Amniotic epithelial cell (primary cell): ENCODE measurements around the gene C16orf89.
"Not testable (repeated sequence)": the region's sequence is repeated elsewhere in the genome, so short reads cannot be mapped to it uniquely, and the experiment has no call there.

Experiments
- DNase-seq: peaks from one replicate; pipeline ENCODE4 v3.0.0-alpha.2; 2010; ENCODE audit warnings: low read depth

Gene C16orf89

GRCh38 chr16:5084099-5084731, 18.5 kb upstream of the C16orf89 start:
- not testable (repeated sequence) for DNase-seq

GRCh38 chr16:5083646-5084045, 17.9 kb upstream of the C16orf89 start:
- DNase-seq, result not testable (repeated sequence)

- not testable (repeated sequence) for DNase-seq
Observed at GRCh38 chr16:5080996-5081395, 15.2 kb upstream of the C16orf89 start.

DNA sequence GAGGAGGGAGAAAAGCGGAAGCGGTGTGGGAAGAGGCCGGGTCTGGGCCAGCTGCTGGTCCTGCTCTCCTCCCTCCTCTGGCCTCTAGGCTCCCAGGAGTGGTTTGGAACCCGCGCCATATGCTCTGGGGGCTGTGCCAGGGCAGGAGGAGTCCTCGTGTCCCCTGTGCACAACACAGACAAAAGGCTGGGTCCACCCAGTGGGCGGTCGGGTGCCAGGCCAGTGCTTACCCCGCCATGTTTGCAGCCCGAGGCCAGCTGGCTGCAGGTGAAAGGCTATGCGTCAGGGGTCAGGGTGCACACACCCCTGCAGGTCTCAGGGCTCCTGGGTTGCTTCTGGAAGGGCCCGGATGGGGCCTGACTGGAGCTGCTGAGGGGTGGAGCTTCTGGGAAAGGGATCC, 14.7 kb upstream of the C16orf89 start:
- not testable (repeated sequence) for DNase-seq

GRCh38 chr16:5078626-5079025, 12.9 kb upstream of the C16orf89 start:
- DNase-seq, result no peak

DNA sequence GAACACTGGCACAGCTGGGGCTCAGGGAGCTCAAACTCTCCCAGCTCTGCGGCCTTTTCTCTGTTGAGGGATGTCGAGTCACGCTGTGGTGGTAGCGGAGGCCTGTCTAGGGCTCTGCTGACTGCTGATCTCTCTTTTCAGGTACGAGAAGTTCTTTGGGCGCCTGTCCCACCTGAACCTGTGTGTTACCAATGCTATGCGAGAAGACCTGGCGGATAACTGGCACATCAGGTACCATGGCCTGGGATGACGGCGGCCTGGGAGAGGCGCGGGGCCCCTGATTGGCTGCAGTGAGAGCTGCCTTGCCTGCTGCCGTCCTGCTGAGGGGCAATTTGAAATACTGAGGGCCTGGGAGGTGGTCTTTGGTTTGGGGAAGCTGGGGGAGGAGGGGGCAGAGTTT, 11.5 kb upstream of the C16orf89 start:
- no peak for DNase-seq

GRCh38 chr16:5075637-5076036, 9.9 kb upstream of the C16orf89 start:
- no peak for DNase-seq

DNA sequence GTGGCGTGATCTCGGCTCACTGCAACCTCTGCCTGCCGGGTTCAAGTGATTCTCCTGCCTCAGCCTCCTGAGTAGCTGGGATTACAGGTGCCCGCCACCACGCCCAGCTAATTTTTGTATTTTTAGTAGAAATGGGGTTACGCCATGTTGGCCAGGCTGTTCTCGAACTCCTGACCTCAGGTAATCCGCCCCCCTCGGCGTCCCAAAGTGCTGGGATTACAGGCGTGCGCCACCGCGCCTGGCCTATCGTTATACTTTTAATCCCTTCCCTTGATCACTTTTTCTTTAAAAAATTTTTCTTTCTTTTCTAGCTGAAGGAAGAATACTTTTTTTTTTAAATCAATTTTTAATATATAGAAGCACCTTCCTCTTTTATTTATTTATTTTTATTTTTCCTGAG, 8.0 kb upstream of the C16orf89 start:
- DNase-seq, result not testable (repeated sequence)

DNA sequence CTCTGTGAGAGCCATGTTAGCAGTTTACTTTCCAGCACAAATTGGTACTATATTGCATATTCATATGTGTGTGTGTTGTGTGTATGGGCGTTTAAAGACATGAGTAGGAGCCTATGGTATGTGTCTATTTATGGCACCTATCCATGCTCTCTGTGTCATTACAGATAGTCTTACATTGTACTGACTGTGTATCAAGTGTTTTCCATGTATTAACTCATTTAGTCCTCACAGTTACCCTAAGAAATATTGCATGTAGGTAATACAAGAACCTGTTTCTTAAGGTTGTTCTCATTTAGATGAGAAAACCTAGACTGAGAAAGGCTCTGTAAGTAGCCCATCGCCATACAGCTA, 7.5 kb upstream of the C16orf89 start:
- DNase-seq, result peak; percentile 29

DNA sequence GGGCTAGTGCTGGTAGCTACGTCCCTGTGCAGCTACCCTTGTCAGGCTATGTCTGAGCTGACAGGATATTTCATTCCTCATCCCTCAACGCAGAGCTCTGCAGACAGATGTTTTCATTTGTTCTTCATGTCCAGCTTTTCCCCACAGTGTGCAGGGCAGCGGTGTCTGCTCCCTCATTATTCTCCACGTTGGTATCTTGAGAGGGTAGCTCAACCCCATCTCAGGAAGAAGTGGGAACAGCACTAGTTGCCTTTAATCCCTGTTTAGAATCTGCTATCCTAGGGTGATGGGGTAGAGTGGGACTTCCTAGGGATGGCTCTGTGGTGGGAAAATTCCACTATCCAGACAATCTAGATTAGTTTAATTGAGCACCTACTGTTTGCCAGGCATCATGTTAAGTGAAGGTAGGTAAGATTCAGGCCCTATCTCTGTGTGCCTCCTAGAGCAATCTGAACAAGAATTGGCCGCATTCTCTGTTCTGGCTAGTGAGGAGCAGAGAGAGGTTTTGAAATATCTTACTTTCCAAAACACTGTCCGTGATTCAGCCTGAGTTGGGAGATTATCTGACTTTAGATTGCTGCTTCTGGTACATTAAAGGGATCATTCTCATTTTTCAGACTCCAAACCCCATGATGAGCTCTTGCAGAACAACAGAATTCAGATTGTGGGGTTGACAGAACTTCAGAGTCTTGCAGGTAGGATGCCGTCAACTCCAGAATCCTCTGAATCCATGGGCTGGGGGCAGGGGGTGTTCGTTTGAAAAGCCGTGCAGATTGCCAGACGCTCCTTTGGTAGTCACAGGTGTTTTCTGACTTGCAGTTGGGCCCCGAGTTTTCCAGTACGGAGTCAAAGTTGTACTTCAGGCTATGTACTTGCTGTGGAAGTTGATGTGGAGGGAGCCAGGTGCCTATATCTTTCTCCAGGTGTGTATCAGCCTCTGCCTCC, 6.8 kb upstream of the C16orf89 start:
- DNase-seq, result peak; percentile 62

DNA sequence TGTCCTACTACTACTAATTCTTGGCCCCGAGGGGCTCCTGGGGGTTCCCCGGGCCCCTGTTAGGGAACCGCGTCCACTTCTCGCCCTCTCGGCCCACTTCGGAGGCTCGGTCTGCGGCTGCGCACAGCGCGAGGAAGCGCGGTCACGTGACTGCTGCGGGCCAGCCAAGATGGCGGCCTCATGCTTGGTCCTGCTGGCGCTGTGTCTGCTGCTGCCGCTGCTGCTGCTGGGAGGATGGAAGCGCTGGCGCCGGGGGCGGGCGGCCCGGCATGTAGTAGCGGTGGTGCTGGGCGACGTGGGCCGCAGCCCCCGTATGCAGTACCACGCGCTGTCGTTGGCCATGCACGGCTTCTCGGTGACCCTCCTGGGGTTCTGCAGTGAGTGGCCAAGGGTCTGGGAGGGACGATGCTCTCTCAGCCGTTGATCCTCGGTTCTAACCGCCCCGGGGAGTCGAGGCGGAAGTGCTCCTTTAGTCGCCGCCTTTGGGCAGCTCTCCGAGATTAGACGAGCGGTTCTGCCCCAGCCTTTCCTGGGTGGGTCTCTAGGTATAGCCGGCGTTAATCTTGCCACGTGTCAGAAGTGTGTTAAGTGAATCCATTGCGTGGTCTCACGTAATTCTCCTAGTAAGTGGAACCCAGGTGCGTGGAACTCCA, 6.1 kb upstream of the C16orf89 start, which contains the start of gene ALG1:
TSS of gene ALG1 (plus strand) at position 163 of the 653 bp plus-strand sequence. CDS start at position 170, 7 bp downstream.
- DNase-seq, result peak; percentile 69

GRCh38 chr16:5071341-5071680, 5.6 kb upstream of the C16orf89 start:
- DNase-seq, result no peak

GRCh38 chr16:5070431-5071186, 4.9 kb upstream of the C16orf89 start:
- DNase-seq, result no peak

GRCh38 chr16:5069854-5070253, 4.1 kb upstream of the C16orf89 start:
- no peak for DNase-seq

DNA sequence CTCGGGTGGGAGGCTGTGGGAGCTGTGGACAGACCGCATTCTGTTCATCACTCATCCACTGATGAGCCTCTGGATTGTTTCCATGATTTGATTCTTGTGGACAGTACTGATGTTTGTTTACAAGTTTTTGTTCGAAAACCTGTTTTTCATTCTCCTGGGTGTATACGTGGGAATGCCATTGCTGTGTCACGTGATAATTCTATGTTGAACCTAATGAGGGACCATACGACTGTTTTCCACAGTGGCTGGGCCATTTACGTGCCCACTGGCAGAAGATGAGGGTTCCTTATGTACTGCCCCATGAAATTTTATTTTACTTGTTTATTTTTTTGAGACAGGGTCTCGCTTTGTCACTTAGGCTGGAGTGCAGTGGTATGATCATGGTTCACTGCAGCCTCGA, 3.3 kb upstream of the C16orf89 start:
- no peak for DNase-seq

GRCh38 chr16:5066511-5066910, 755 bp upstream of the C16orf89 start:
- DNase-seq, result no peak

DNA sequence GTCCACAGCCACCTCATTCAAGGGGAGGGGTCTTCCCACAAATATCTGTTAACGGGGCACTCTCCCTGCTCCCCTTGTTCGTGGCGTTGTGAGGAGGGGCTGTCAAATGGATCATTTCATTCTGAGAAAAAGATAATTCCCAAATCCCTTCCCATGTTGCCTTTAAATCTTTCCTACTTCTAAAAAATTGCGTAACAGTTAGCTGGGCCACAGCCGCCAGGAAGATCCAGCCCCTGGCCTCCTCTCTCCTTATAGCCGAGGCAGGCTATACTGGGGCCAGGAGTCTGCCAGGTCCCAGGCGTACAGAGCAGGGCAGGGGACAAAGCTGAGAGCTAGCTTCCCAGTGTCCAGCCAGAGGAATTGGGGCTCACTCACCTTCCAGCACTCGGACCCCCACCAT, 430 bp downstream of the C16orf89 start:
- DNase-seq, result no peak

DNA sequence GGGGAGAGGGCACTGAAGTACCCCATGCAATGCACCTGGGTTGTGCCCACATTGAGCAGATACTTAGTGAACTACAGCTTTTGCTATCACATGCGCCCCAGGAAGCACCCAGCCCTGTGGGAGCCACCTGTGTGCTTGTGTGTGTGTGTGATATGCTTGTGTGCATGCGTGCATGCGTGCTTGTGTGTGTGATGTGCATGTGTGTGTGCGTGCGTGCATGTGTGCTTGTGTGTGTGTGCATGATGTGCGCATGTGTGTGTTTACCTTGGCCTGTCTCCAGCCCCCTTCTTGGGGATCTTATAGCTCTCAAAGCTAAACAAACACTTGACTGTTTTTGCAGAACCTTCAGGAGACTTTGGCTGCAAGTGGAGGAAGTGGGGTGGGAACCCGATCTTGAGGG, 841 bp downstream of the C16orf89 start:
- no peak for DNase-seq

DNA sequence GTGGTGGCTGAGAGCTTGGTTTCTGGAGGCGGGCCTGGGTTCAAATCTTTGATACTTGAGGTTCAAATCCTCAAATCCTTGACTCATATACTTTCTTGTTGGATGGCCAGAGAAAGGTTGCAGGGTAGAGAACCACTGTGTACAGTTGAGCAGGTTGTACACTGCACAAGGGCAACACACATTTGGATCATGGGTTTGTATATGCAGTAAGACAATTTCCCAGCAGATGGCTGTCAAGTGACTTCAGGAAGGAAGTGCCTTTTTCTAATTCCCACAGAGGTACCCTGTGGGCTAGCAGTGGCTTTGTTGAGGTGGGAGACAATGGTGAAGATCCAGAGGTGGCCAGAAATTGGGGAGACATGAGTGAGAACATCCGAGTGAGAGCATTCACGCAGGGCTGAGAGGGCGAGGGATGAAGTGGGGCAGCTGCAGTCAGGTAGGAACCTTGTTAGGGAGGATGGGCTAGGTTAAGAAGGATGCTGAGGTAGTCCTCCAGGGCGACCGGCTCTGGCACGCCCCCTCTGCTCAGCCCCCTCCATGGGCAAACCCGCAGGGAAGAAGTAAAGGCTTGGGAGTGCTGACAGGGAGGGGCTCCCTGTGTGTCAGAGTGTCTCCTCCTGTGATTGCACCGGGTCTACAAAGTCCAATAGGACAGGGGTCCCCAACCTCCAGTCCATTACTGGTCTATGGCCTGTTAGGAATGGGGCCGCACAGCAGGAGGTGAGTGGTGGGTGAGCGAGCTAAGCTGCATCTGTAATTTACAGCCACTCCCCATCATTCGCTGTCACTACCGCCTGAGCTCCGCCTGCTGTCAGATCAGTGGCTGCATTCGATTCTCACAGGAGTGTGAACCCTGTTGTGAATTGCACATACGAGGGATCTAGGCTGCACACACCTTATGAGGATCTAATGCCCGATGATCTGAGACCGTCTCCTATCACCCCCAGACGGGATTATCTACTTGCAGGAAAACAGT, 2.7 kb downstream of the C16orf89 start:
- no peak for DNase-seq

- no peak for DNase-seq
Observed at GRCh38 chr16:5062051-5062450, 3.7 kb downstream of the C16orf89 start.

DNA sequence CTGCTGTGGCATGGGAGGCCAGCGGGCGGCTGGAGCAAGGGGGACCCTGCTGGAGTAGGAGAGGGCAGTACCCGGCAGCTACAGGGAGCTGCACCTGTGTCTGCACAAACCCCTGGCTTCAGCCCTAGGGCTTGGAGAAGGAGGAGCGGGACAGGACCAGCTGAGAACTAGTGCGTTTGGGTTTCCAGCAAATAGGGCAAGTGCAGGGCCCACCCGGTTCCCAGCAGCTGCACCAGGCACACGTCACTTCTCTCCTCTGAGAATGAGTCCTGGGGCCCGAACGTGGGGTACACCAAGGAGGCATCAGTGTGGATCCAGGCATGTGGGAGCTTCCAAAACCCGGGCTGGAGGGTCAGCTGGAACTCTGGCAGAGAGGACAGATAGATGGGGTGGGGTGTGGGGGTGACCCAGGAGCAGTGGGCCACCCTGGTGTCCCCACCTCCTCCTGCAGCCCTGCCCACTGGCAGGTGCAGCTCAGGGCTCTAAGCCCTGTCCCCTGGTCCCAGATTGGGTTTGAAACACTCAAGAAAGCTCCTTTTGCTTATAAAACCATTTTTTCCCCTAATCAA, 5.6 kb downstream of the C16orf89 start:
- no peak for DNase-seq
